Measurements from ENCODE around the gene LCN9.

Gene LCN9, protein sequence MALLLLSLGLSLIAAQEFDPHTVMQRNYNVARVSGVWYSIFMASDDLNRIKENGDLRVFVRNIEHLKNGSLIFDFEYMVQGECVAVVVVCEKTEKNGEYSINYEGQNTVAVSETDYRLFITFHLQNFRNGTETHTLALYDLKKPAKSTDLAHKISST

GRCh38 chr9:135662758-135663450 lies at the start of gene LCN9:
TSS of gene LCN9 (plus strand) at chr9:135663309. CDS start at chr9:135663322, 13 bp downstream.
- no peak within 1 kb of the TSS for H3K4me3 ChIP-seq (ENCODE audit: low read length)
- DNase-seq (ENCODE audit: low read depth): no peak
- TF ChIP-seq, protein P1, sequence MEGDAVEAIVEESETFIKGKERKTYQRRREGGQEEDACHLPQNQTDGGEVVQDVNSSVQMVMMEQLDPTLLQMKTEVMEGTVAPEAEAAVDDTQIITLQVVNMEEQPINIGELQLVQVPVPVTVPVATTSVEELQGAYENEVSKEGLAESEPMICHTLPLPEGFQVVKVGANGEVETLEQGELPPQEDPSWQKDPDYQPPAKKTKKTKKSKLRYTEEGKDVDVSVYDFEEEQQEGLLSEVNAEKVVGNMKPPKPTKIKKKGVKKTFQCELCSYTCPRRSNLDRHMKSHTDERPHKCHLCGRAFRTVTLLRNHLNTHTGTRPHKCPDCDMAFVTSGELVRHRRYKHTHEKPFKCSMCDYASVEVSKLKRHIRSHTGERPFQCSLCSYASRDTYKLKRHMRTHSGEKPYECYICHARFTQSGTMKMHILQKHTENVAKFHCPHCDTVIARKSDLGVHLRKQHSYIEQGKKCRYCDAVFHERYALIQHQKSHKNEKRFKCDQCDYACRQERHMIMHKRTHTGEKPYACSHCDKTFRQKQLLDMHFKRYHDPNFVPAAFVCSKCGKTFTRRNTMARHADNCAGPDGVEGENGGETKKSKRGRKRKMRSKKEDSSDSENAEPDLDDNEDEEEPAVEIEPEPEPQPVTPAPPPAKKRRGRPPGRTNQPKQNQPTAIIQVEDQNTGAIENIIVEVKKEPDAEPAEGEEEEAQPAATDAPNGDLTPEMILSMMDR (conservative IDR thresholded peaks at IDR 0.05; ENCODE audit: low read depth, low read length): no peak

DNA sequence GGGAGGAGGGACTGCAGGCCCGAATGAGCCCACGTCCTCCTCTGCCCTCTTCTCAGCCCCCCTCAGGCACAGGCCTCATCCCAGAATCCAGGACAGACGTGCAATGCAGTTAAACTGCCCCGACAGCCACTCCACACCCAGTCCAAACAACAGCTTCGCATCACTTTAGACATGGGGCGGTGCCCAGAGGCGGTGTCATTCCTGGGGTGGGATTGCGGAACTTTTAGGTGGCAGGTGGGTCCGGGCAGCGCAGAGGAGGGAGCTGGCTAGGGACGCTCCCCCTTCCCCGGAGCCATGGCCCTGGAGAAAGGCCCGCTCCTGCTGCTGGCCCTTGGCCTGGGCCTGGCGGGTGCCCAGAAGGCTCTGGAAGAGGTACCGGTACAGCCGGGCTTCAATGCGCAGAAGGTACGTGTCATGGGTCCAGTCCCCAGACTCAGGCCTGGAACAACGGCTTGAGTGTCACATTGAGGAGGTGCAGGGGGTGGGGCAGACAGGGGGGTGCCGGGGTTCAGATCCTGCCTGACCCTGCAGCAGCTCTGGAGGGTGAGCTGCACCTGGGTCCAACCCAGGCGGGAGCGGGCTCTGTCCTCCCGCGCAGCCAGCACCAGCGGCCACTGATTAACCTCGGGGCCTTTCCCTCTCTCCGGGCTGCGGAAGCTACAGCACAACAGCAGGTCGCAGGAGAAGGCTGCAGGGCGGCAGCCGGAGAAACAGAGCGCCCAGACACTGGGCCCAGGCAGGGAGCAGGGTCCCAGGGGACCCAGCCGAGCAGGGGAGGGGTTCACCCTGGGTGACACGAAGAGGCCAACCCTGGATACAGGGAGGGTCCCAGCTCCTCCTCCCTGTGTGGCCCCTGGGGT lies 48.9 kb upstream of the LCN9 start:
- no peak for DNase-seq (ENCODE audit: low read depth)
- TF ChIP-seq, protein P1 (conservative IDR thresholded peaks at IDR 0.05; ENCODE audit: low read depth, low read length): no peak
- no peak overlapping the region for H3K4me3 ChIP-seq (ENCODE audit: low read length)

- TF ChIP-seq, protein P1 (conservative IDR thresholded peaks at IDR 0.05; ENCODE audit: low read depth, low read length): no peak
- H3K4me3 ChIP-seq (ENCODE audit: low read length): no peak overlapping the region
- DNase-seq (ENCODE audit: low read depth): no peak
Observed at GRCh38 chr9:135614821-135615665, 48.1 kb upstream of the LCN9 start.

DNA sequence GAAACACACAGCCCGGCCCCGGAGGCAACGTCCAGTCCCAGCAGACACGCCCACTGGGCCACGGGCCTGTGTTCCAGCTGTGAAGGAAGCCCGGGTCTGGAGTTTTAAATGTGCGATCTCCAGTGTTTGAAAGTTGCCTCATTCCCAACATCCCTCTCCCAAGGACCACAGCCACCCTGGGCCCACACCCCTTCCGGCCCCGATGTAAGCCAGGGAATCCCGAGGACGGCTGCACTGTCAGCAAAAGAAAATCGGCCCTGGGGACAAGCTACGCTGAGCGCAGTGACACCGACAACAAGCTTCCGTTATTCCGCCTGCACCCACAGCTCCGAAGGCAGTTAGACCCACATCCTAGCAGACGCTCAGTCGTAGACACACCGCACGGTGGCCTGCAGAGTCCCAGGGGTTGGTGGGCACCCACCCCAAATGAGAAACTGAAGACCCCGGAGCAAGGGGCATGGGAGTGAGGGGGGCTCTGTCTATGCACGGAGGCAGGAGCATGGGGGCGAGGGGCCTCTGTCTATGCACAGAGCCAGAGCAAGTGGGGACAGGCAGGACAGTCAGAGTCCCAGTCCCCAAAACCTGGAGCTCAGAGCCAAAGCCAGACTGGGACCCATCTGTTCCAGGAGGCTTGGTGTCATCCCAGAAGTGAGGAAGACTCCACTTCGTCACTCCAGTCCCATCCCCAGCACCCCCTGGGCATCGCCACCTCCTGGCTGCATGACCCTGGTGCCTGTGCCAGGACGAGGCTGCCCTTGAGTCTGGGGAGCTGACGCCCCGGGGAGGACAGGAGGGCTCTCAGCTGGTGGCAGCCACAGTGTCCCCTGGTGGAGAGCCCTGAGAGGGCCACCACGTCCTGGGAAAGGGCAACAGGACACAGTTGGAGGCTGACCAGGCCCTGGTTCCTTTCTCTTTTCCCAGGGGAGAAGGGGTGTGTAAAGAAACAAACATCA lies 47.2 kb upstream of the LCN9 start:
- DNase-seq (ENCODE audit: low read depth): no peak
- TF ChIP-seq, protein P1 (conservative IDR thresholded peaks at IDR 0.05; ENCODE audit: low read depth, low read length): no peak
- no peak overlapping the region for H3K4me3 ChIP-seq (ENCODE audit: low read length)

DNA sequence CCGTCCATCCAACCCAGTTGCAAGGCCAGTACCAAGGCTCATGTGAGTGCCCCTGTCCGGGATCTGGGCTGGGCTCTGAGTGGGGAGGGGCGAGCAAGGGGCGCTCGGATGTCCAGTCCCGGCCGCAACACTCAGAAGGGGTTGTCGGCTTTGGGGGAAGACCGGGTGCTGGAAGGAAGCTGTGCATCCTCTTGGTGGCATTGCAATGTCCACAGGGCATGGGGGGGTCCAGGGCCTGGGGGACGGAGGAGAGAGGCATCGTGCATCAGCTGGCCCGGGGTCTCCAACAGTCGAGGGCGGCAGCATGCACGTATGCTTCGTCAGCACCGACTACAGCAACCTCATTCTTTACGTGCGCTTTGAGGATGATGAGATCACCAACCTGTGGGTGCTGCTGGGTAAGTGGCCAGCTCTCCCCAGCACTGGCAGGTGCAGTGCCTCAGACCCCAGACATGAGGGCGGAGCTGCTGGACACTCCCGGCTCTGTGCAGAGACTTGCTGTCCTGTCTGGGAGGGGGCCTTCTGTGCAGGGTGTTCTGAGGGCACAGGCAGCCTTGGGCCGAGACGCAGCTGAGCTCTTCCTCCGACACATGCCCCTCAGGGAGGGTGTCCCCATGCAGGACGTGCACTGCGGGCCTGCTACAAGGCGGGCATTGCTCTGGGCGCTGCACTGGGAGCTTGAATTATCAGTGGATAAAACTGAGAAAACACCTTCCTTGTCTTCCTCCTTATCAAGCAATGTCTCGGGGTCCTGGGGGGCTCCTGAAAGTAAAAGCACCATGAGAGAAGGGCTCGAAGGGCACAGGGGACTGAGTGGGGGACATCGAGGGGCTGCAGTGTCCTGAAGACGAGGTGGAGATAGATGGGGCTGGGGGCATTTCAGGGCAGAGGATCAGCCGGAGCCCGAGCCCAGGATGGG lies 46.2 kb upstream of the LCN9 start:
- DNase-seq (ENCODE audit: low read depth): no peak
- TF ChIP-seq, protein P1 (conservative IDR thresholded peaks at IDR 0.05; ENCODE audit: low read depth, low read length): no peak

More for the DNA sequence above, 46.2 kb upstream of the LCN9 start:
- no peak overlapping the region for H3K4me3 ChIP-seq (ENCODE audit: low read length)

Measured in retinal pigment epithelial cell (primary cell).